Upper lobe of right lung (tissue), 1 donor: ENCODE data around the gene TDRD1. TPM values are rescaled to one million over a fixed set of nuclear protein-coding genes. Genes with fewer than 3 reads are reported as not detected.

Source experiments
- ATAC-seq: fragments of 200-7000 bp; cut with Tn5 transposase; one replicate; pipeline ENCODE4 v1.9.1; 2020; ENCODE audit warnings: mild to moderate bottlenecking, moderate library complexity
- DNase-seq: peaks from one replicate; pipeline ENCODE4 v3.0.0-alpha.2; 2020
- H3K27ac ChIP-seq: fragments of 200-600 bp; one replicate; pipeline ENCODE4 v1.8.0; 2022
- H3K27me3 ChIP-seq: fragments of 200-600 bp; one replicate; pipeline ENCODE4 v1.8.0; 2022; ENCODE audit warnings: mild to moderate bottlenecking
- H3K36me3 ChIP-seq: fragments of 200-600 bp; one replicate; pipeline ENCODE4 v1.8.0; 2022
- H3K4me1 ChIP-seq: fragments of 200-600 bp; one replicate; pipeline ENCODE4 v1.8.0; 2022
- H3K4me3 ChIP-seq: fragments of 200-600 bp; one replicate; pipeline ENCODE4 v1.8.0; 2022; ENCODE audit warnings: mild to moderate bottlenecking
- H3K9me3 ChIP-seq: fragments of 200-600 bp; one replicate; pipeline ENCODE4 v1.8.0; 2022
- CTCF ChIP-seq: fragments of 200-600 bp; IDR thresholded peaks from one replicate; pipeline ENCODE4 v1.8.0; 2022; ENCODE audit warnings: antibody characterized with exemption
- intact Hi-C: fragments of 100-400 bp; cut with DNase I; formaldehyde crosslinking; loops from one replicate; pipeline ENCODE4 v1.11.0; 2022
- total RNA-seq: library from RNA; stranded (reverse); fragmentation: NEBNext Ultra II Directional; extraction: Animal tissue kit (Norgen Biotek cat#: 25700); gene quantifications from one replicate; pipeline ENCODE4 v1.2.1, GENCODE V29; 2021
- donor health status: DM: no; HTN: yes; CAD: no; lungs with severe emphysema.

Gene TDRD1
- total RNA-seq, 1 donor from 2014 or later = 0.14 TPM

DNA sequence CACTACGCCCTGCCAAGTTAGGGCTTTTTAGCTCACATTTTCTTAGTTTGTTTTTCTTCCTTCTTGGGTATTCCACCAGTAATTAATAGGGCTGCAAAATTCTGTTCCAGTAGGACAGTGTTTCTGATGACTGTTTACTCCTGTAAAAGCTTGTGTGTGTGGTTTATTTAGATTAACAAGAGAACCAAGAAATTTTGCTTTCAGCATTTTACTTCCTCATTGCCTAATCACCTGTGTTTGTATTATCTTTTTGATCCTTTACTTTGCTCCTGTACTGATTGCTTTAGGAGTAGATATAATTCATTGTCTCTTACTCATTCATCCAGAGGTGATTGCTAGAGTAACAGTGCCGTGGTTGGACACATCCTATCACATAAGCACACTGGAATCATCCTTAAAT lies 27.7 kb downstream of the TDRD1 start:
- no peaks in the 10 kb centered on the region for H3K36me3 ChIP-seq
- H3K4me1 ChIP-seq = no peaks in the 10 kb centered on the region
- H3K9me3 ChIP-seq = no peaks in the 10 kb centered on the region
- no peak for ATAC-seq
- TF ChIP-seq CTCF = no peak
- intact Hi-C loops = no loop called here
- H3K27me3 ChIP-seq = no peaks in the 10 kb centered on the region
- H3K4me3 ChIP-seq = no peak overlapping the region
- no peak overlapping the region for H3K27ac ChIP-seq
- DNase-seq = no peak

- H3K27ac ChIP-seq = no peak overlapping the region
- H3K4me1 ChIP-seq = no peaks in the 10 kb centered on the region
- no peaks in the 10 kb centered on the region for H3K36me3 ChIP-seq
- DNase-seq (no peak), ATAC-seq (no peak)
- H3K27me3 ChIP-seq = no peaks in the 10 kb centered on the region
- H3K4me3 ChIP-seq = no peak overlapping the region
- no peak for TF ChIP-seq CTCF
- intact Hi-C loops = no loop called here
- H3K9me3 ChIP-seq = no peaks in the 10 kb centered on the region
These were observed 28.2 kb downstream of the TDRD1 start for GRCh38 chr10:114207349-114207748.

DNA sequence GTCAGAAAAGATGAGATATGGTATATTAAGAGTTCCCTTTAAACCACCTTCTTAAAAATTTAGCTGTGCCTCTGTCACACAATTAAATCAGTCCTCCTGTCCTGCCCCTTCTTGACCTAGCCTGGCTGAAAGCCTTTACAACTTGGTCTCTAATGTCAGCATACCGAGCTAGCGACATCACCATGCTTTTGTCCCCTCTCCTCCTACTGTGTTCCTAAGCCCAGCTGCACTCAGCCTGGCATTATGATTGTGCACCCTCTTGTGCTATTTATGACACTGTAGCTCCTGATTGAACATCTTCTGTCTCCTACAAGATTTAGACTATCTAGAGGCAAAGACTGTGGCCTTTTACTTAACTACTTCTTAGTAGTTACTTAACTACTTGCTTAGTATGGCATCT lies 29.2 kb downstream of the TDRD1 start:
- DNase-seq (no peak), ATAC-seq (peak; percentile 22)
- no peaks in the 10 kb centered on the region for H3K36me3 ChIP-seq
- no peaks in the 10 kb centered on the region for H3K9me3 ChIP-seq
- no peaks in the 10 kb centered on the region for H3K27me3 ChIP-seq
- no peaks in the 10 kb centered on the region for H3K4me1 ChIP-seq
- no peak overlapping the region for H3K4me3 ChIP-seq
- intact Hi-C loops = no loop called here
- no peak for TF ChIP-seq CTCF
- no peak overlapping the region for H3K27ac ChIP-seq

- DNase-seq (no peak), ATAC-seq (no peak)
- no peaks in the 10 kb centered on the region for H3K4me1 ChIP-seq
- H3K9me3 ChIP-seq = no peaks in the 10 kb centered on the region
- no peaks in the 10 kb centered on the region for H3K27me3 ChIP-seq
- H3K4me3 ChIP-seq = no peak overlapping the region
- intact Hi-C loops = no loop called here
- no peak overlapping the region for H3K27ac ChIP-seq
- no peaks in the 10 kb centered on the region for H3K36me3 ChIP-seq
- TF ChIP-seq CTCF = no peak
These were observed 33.0 kb downstream of the TDRD1 start for GRCh38 chr10:114212153-114212552.

- intact Hi-C loops = no loop called here
- TF ChIP-seq CTCF = no peak
- no peak for DNase-seq
- ATAC-seq = no peak
- Histone ChIP-seq H3K36me3 (no peaks in the 10 kb centered on the region), H3K4me1 (no peaks in the 10 kb centered on the region), H3K27ac (no peak overlapping the region), H3K4me3 (no peak overlapping the region), H3K27me3 (no peaks in the 10 kb centered on the region), H3K9me3 (no peaks in the 10 kb centered on the region)
These were observed 35.9 kb downstream of the TDRD1 start for GRCh38 chr10:114215033-114215432.

- no peak for TF ChIP-seq CTCF
- ATAC-seq (no peak), DNase-seq (no peak)
- Histone ChIP-seq H3K36me3 (no peaks in the 10 kb centered on the region), H3K9me3 (no peaks in the 10 kb centered on the region), H3K4me1 (no peaks in the 10 kb centered on the region), H3K4me3 (no peak overlapping the region), H3K27ac (no peak overlapping the region), H3K27me3 (no peaks in the 10 kb centered on the region)
- intact Hi-C loops = no loop called here
These were observed 41.1 kb downstream of the TDRD1 start for GRCh38 chr10:114220281-114220680.
